Aortic smooth muscle cell (primary cell): ENCODE data around the gene LEUTX. TPM values are rescaled to one million over a fixed set of nuclear protein-coding genes. Genes with fewer than 3 reads are reported as not detected.

Experiments
- total RNA-seq: library from RNA; depleted of rRNA; stranded (reverse); fragments of >200 nt; gene quantifications from 2 replicates; pipeline ENCODE4 v1.2.3, GENCODE V29; 2014

The LEUTX gene, protein sequence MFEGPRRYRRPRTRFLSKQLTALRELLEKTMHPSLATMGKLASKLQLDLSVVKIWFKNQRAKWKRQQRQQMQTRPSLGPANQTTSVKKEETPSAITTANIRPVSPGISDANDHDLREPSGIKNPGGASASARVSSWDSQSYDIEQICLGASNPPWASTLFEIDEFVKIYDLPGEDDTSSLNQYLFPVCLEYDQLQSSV
- total RNA-seq, result not detected in 2 replicates

GRCh38 chr19:39778763-39779162 lies at the start of gene LEUTX:
TSS of gene LEUTX (plus strand) at chr19:39778854. CDS start at chr19:39778921, 67 bp downstream.

DNA sequence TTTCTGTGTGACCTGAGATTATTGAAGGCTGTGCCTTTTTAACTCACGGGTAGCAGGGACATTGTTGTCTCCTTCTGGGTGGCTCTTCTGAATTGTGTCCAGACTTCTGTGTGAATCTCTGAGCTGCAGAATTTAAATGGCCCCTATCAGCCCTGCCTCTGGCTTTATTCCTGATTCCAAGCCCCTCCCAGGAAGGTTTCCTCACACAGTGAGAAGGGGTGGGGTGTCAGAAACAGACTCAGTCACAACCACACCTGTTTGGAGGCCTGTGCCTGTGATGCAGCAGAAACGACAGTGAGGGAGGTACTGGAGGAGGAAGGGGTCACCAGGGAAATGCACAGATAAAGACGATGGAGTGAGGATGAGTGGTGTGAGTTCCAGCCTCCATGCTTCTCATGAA lies 40.8 kb upstream of the LEUTX start, which contains the start of gene CLC:
TSS of gene CLC (minus strand) at position 139 of the 400 bp plus-strand sequence. CDS start at position 62, 77 bp downstream.

GRCh38 chr19:39833464-39834286 lies 55.0 kb downstream of the LEUTX start, which contains the start of gene DYRK1B:
TSS of gene DYRK1B (minus strand) at chr19:39834162. CDS start at chr19:39831867, 2,295 bp downstream.

Other genes starting within 250 kb of the LEUTX start
- 3.4 and 4.2 TPM in 2 replicates for gene EID2B, start 246.0 kb upstream of the LEUTX start, total RNA-seq
- 10.1 and 11.9 TPM in 2 replicates for gene EID2, start 238.7 kb upstream of the LEUTX start, total RNA-seq
- not detected in 2 replicates for gene LGALS13, start 176.3 kb upstream of the LEUTX start, total RNA-seq
- gene LGALS16, start 122.9 kb upstream of the LEUTX start, total RNA-seq, result not detected in 2 replicates
- not detected in 2 replicates for gene LGALS14, start 74.4 kb upstream of the LEUTX start, total RNA-seq
- not detected in 2 replicates for gene CLC, start 40.8 kb upstream of the LEUTX start, total RNA-seq
- gene DYRK1B, start 55.3 kb downstream of the LEUTX start, total RNA-seq, result 8.6 and 14.1 TPM in 2 replicates
- 152 and 200 TPM in 2 replicates for gene FBL, start 67.5 kb downstream of the LEUTX start, total RNA-seq
- gene FCGBP, start 155.8 kb downstream of the LEUTX start, total RNA-seq, result 0.13 and 0.19 TPM in 2 replicates
- gene PSMC4, start 192.3 kb downstream of the LEUTX start, total RNA-seq, result 91.5 and 96.7 TPM in 2 replicates
- gene ZNF546, start 218.2 kb downstream of the LEUTX start, total RNA-seq, result 5.6 and 5.9 TPM in 2 replicates